GF-D8 (cell line): Measurements from ENCODE around the gene NAGLU.
A peak's percentile ranks its signal among the peaks of the same experiment; 100 is the strongest.
"Not testable (repeated sequence)": the region's sequence is repeated elsewhere in the genome, so short reads cannot be mapped to it uniquely, and the experiment has no call there.

Experiments
- DNase-seq: peaks from one replicate; lab custom pipeline; 2025; lab: John Stamatoyannopoulos, UW

The NAGLU gene

DNA sequence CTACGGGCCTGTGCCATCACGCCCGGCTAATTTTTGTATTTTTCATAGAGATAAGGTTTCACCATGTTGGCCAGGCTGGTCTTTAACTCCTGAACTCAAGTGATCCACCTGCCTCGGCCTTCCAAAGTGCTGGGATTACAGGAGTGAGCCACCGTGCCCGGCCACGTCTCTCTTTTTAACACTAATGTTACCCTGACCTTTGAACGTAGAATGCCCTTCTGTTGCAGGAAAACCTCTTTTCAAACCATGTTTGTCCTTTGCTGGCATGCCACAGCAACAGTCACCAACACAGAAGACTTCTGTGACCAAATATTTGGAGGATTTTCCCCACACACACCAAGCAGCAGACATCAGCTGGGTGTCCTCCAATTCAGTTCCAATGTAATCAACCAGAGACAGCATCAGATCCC is 8.8 kb downstream of the NAGLU start:
- no peak for DNase-seq

DNA sequence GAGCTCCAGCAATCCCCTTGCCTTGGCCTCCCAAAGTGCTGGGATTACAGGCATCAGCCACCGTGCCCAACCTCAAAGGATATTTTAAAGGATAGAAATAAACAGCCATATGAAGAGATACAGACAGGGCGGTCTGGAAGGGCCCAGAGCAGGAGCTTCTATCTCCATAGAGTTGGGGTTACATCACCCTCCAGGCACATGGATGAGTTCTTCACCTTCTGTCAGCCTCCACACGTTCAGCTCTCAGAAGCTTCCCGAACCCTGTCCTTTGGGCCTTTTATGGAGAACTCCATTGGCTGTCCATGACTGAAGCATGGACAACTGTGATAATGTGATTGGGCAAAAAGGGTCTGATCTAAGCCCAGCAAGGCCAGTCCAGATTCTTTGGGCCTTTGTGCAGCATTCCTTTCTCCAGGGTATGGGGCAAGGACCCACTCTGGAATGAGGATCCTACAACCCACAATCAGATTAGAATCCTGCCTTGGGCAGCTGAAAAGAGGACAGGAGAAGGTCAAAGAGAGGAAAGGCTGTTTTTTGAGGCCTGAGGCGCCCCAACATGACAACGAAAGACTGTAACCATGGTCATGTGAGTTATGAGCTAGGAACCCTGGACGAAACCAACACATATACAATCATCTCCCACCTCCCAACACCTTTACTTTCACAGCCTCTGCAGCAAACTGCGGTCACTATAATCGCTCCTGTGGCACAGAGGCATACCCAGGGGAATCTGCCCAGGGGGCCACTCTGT is 9.9 kb downstream of the NAGLU start:
- not testable (repeated sequence) for DNase-seq

DNA sequence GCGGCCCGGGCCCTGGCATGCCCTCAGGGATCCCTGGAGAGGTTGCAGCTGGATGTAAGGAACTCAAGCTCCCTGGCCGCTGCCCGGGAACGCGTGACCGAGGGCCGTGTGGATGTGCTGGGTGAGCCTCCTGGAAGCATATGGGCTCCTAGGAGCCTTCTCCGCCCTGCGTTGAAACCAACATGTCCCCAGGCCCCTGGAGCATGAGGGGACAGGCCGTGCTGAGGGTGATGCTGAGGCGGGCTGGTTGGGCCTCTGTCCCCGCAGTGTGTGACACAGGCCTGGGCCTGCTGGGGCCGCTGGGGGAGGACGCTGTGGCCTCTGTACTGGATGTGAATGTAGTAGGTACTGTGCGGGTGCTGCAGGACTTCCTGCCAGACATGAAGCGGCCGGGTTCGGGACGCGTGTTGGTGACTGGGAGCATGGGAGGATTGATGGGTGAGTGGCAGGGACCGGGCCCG is 11.0 kb downstream of the NAGLU start:
- no peak for DNase-seq

DNA sequence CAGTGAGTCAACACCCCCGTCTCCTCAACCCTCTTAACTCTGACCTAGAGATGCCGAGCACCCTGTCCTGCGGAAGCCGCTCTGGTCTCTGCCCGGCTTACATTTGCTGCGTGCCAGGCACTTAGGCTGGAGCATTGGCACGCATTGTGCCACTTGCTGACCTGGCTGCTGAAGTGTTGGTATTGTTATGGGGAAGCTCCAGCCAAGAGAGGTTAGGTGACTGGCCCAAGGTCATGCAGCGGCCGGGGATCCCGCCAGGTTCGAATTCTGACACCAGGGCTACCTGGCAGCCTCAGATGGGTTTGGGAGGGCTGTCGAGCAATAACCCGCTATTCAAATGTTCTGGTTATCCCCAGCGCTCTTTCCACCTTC is 11.6 kb downstream of the NAGLU start:
- no peak for DNase-seq

DNA sequence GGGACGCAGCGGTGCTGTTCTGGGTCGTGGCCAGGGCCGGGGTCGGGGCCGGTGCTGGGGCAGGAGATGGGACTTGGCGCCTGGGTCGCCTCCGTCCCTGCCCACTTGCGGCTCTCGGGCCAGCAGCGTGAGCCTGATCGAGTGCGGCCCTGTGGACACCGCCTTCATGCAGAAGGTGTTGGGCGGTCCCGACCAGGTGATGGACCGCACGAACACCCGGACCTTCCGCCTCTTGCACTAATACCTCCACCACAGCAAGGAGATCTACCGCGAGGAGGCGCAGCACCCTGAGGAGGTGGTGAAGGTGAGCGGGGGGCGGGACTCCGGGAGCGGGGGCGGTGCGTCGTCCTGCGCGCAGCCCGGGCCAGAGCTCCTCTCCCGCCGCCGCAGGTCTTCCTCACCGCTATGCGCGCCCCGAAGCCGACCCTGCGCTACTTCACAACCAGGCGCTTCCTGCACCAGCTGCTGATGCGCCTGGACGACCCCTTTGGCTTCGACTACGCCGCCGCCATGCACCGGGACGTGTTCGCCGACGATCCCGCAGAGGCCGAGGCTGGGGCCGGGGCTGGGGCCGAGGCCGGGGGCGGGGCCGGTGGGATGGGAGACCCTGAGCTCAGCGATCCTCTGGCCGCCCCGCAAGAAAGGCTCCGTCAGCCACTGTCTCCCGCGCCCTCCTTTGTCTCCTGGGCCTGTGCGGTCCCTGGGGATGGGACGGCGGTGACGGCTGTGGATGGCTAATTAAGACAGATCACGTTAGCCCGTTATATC is 12.2 kb downstream of the NAGLU start:
- DNase-seq, result no peak

DNA sequence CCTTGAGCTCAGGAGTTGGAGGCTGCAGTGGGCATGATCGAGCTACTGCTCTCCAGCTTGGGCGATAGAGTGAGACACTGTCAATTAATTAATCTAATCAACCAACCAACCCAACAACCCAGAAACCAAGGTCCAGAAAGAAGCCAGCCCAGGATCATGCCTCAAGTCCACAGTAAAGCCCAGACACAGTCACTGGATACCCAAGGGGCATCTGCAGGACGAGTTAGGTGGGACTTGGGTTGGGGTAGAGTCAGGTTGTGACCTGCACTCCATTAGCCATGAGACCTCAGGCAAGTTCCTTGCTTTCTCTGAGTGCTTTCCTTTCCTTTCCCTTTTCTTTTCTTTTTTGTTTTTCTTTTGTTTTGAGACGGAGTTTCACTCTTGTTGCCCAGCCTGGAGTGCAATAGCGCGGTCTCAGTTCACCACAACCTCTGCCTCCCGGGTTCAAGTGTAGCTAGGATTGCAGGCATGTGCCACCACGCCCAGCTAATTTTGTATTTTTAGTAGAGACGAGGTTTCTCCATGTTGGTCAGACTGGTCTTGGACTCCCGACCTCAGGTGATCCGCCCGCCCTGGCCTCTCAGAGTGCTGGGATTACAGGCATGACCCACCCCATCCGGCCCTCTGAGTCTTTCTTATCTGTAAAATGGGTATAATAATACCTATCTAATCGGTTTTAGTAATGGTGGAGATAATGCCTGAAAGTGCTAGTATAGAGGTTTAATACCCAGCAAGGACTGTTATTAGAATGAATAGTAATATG is 13.1 kb downstream of the NAGLU start:
- no peak for DNase-seq

DNA sequence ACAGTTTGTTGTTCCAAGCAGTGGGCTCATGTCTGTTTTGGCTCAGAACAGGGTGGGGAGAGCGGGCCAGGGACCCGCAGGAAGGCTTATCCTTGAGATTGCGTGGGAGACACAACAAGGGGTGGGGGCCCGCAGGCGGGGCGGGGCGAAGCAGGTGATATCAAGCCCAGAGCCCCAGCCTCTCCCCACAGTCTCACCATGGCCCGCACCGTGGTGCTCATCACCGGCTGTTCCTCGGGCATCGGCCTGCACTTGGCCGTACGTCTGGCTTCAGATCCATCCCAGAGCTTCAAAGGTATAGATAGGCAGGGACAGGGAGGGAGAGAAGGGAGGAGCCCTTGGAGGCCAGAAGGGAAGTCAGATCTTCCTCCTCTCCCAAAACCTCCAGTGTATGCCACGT is 16.7 kb downstream of the NAGLU start, which contains the start of gene HSD17B1:
TSS of gene HSD17B1 (plus strand) at position 188 of the 400 bp plus-strand sequence. CDS start at position 199, 11 bp downstream.
- DNase-seq, result not testable (repeated sequence)

DNA sequence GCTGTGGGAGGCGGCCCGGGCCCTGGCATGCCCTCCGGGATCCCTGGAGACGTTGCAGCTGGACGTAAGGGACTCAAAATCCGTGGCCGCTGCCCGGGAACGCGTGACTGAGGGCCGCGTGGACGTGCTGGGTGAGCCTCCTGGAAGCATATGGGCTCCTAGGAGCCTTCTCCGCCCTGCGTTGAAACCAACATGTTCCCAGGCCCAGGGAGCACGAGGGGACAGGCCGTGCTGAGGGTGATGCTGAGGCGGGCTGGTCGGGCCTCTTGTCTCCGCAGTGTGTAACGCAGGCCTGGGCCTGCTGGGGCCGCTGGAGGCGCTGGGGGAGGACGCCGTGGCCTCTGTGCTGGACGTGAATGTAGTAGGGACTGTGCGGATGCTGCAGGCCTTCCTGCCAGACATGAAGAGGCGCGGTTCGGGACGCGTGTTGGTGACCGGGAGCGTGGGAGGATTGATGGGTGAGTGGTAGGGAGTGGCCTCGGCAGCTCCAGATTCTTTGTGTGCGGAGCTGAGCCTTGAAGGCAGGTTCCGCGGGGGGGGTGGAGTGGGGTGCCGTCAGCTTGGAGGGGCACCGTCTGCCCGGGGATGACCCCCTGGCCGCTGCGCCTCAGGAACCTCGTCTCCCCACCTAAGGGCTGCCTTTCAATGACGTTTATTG is 17.2 kb downstream of the NAGLU start:
- DNase-seq, result no peak

DNA sequence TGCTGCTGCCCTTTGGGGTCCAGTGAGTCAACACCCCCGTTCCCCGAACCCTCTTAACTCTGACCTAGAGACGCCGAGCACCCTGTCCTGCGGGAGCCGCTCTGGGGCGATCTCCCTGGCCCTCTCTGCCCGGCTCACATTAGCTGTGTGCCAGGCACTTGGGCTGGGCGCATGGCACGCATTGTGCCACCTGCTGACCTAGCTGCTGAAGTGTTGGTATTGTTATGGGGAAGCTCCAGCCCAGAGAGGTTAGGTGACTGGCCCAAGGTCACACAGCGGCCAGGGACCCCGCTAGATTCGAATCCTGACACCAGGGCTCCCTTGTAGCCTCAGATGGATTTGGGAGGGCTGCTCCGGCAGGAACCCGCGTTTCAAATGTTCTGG is 17.8 kb downstream of the NAGLU start:
- DNase-seq, result no peak

DNA sequence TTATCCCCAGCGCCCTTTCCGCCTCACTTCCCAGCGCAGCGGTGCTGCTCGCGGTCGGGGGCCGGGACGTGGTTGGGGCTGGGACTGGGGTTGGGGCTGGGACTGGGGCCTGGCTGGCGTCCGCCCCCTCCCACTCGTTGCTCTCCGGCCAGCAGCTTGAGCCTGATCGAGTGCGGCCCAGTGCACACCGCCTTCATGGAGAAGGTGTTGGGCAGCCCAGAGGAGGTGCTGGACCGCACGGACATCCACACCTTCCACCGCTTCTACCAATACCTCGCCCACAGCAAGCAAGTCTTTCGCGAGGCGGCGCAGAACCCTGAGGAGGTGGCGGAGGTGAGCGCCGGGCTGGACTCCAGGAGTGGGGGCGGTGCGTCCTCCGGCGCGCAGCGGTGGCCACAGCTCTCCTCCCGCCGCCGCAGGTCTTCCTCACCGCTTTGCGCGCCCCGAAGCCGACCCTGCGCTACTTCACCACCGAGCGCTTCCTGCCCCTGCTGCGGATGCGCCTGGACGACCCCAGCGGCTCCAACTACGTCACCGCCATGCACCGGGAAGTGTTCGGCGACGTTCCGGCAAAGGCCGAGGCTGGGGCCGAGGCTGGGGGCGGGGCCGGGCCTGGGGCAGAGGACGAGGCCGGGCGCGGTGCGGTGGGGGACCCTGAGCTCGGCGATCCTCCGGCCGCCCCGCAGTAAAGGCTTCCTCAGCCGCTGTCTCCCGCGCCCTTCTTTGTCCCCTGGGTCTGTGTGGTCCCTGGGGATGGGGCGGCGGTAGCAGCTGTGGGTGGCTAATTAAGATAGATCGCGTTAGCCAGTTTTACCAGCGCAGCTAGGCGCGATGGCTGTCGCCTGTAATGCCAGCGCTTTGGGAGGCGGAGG is 18.4 kb downstream of the NAGLU start:
- peak; percentile 52 for DNase-seq

DNA sequence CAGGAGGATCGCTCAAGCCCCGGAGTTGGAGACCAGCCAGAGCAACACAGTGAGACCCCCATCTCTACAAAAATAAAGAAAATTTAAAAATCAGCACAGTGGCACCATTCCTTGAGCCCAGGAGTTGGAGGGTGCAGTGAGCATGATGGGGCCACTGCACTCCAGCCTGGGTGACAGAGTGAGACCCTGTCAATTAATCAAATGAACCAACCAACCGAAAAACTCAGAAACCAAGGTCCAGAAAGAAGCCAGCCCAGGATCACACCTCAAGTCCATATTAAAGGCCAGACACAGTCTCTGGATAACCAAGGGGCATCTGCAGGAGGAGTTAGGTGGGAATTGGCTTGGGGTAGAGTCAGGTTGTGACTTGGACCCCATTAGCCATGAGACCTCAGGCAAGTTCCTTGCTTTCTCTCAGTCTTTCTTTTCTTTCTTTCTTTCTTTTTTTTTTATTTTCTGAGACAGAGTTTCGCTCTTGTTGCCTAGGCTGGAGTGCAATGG is 19.1 kb downstream of the NAGLU start:
- DNase-seq, result no peak

DNA sequence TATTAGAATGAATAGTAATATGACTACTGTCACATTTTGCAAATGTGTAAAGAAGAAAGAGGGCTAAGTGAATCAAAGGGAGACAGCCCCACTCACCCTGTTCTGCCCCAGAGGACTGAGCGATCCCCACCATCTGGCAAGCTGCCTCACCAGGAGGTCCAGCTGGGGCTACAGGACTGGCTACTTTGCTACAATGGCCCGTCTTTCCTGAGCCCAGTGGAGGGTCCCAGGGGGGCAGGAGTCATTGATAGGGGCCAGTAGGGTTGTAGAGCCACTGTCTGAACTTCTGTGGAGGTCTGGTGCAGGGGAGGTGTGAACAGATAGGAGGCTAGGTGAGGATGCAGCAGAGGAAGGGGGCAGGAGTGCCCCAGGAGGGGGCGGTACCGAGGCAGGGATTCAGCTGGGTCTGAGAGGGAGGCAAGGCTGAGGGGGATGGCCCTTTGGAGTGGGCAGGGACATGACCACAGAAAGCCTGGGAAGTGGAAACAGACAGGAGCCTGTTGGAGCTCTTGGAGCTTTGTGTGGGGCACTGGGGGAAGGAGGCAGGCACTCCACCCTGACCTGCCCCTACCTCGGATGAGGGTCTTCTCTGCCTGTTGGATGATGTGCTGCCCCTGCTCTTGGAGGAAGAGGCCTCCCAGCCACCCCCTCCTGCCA is 20.0 kb downstream of the NAGLU start:
- not testable (repeated sequence) for DNase-seq

DNA sequence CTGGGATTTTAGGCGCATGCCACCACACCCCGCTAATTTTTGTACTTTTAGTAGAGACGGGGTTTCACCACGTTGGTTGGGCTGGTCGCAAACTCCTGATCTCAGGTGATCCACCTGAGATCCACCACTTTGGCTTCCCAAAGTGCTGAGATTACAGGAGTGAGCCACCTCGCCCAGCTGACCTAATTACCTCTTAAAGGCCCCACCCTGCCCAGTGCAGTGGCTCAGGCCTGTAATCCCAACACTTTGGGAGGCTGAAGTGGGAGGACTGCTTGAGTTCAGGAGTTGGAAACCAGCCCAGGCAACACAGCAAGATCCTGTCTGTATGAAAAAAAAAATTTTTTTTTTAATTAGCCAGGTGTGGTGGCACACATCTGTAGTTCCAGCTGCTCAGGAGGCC is 23.0 kb downstream of the NAGLU start:
- no peak for DNase-seq

DNA sequence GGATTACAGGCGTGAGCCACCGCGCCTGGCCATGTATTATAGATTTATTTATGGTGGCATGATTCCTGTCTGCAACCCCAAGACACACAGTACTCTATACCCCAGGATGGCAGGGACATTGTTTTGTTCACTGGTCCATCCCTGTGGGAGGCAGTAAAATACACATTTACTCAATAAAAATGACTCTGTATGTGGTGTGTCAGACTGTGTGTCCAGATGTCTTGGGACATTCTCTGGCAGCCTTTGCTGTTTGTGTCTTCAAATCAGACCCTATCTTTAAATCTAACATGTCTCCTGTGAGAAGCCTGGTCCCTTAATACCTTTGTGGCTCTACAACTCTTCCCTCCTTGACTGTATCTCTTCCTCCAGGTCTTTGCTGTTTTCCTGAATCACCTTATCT is 24.2 kb downstream of the NAGLU start:
- no peak for DNase-seq

DNA sequence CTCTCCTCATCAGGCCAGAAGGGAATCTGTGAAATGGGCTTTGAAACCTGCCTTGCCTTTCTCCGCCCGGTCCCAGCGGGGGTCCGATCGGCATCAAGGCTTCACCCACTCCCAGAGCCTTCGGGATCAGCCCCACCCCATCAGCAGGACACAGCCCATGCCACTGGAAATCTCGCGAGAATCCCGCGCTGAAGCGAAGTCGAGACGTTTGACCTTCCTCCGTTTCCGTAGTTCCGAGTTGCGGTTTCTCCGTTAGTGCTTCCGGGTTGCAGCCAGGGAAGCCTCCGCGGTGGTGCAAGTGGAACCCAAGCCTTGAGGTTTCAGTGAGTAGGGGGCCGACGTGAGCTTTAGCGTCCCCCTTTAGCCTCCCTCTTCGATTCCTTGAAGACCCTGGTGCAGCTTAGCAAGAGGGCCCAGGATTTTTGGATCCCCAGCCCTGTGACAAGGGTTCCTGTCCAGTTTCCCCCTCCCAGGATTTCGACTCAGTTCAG is 25.9 kb downstream of the NAGLU start, which contains the start of gene COASY:
TSS of gene COASY (plus strand) at position 252 of the 491 bp plus-strand sequence. CDS start 475 bp downstream, outside the sequence.
- DNase-seq, result peak; percentile 86

DNA sequence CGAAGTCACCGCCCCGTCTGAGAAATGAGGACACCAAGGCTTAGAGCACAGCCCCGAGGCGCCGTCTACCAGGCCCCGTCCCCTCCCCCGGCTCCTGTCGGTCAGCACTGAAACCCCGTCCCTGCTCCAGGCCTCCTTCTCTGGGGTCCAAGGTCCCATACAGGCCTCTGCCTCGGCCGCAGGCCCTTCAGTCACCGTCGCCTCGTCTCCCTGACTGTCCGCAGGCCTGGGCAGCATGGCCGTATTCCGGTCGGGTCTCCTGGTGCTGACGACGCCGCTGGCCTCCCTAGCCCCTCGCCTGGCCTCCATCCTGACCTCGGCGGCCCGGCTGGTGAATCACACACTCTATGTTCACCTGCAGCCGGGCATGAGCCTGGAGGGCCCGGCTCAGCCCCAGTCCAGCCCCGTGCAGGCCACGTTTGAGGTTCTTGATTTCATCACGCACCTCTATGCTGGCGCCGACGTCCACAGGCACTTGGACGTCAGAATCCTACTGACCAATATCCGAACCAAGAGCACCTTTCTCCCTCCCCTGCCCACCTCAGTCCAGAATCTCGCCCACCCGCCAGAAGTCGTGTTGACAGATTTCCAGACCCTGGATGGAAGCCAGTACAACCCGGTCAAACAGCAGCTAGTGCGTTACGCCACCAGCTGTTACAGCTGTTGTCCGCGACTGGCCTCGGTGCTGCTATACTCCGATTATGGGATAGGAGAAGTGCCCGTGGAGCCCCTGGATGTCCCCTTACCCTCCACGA is 26.5 kb downstream of the NAGLU start:
- no peak for DNase-seq

DNA sequence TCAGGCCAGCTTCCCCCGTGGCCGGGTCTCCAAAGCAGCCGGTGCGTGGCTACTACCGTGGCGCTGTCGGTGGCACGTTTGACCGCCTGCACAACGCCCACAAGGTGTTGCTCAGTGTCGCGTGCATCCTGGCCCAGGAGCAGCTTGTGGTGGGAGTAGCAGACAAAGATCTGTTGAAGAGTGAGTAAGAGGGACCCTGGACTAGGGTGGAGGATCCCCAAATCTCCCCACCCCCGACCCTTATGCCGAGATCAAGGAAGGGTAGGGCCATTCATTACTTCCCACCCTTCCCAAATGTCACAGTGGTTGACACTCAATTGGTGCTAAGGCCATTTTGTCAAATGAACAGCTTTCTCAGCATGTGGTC is 27.1 kb downstream of the NAGLU start:
- DNase-seq, result no peak

DNA sequence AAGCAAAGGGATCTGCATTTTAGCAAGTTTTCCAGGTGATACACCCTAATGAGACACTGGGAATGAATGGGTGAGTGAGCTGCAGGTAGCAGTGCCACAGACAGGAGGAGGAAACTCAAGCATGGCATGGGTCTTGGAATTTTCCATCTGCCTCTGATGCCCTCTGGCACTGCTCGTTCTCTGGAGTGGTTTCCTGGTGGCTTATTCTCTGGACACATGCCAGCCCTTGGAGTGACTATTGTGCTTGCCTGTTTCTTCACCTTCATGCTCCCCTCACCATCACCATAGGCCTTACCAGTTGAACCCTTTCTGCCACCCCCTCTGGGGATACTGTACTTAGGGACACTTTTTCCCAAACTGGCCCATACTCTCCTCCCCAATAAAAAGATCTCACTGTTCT is 27.5 kb downstream of the NAGLU start:
- no peak for DNase-seq

DNA sequence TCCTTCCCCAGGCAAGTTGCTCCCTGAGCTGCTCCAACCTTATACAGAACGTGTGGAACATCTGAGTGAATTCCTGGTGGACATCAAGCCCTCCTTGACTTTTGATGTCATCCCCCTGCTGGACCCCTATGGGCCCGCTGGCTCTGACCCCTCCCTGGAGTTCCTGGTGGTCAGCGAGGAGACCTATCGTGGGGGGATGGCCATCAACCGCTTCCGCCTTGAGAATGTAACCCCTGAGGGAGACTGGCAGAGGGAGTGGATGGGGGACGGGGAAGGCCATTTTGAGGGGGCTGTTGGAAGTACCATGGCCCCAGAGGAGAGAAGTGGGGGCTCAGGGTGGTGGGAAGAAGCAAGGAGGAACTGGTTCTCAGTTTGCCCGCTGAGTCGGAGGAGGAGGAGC is 27.9 kb downstream of the NAGLU start:
- DNase-seq, result no peak
